Measurements from ENCODE around the gene MLANA.

DNA sequence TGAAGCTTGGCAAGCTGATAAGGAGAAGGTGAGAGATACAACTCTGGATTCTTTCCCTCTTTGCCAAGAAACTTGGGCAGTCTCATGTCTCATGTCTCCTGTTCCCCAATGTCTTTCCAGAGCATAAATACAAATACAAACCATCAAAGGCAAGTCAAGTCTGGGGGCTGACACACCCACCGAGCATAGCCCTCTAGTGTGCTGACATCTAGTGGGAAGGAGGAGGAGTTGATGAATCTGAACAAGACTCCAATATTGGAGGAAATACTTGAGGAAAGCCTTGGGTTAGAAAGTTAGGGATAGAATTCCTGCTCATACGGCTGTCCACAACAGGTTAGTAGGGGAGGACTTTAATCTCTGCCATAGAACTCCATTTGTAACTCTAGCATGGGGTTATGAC, 8.6 kb downstream of the MLANA start:
- TF ChIP-seq, protein P1, sequence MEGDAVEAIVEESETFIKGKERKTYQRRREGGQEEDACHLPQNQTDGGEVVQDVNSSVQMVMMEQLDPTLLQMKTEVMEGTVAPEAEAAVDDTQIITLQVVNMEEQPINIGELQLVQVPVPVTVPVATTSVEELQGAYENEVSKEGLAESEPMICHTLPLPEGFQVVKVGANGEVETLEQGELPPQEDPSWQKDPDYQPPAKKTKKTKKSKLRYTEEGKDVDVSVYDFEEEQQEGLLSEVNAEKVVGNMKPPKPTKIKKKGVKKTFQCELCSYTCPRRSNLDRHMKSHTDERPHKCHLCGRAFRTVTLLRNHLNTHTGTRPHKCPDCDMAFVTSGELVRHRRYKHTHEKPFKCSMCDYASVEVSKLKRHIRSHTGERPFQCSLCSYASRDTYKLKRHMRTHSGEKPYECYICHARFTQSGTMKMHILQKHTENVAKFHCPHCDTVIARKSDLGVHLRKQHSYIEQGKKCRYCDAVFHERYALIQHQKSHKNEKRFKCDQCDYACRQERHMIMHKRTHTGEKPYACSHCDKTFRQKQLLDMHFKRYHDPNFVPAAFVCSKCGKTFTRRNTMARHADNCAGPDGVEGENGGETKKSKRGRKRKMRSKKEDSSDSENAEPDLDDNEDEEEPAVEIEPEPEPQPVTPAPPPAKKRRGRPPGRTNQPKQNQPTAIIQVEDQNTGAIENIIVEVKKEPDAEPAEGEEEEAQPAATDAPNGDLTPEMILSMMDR (IDR thresholded peaks at IDR 0.05 in 8 of 11, conservative IDR thresholded peaks at IDR 0.05 in 3 of 11) = no peak
- TF ChIP-seq POLR2A (IDR thresholded peaks at IDR 0.05) = no peak

Measured in spleen (tissue), 7 donors.